Panc1 (cell line): ENCODE data around the gene GRK7. TPM values are rescaled to one million over a fixed set of nuclear protein-coding genes. Genes with fewer than 3 reads are reported as not detected.

Experiments used
- ATAC-seq: fragments of 200-7000 bp; cut with Tn5 transposase; 2 replicates; pipeline ENCODE4 v1.9.1; 2020; ENCODE audit warnings: mild to moderate bottlenecking, moderate library complexity
- BruUV-seq: library from RNA; stranded (reverse); fragments of 400-500 nt; replicated peaks from 2 replicates; lab custom pipeline; 2021; lab: Mats Ljungman, UMichigan
- CTCF ChIA-PET: fragments of 300-600 bp; sonication (Branson Sonifier 250); formaldehyde crosslinking; loops from one replicate; lab custom pipeline; 2022; ENCODE audit warnings: antibody characterized with exemption; lab: Charles Lee
- POLR2A ChIA-PET: fragments of 300-600 bp; sonication (Branson Sonifier 250); formaldehyde crosslinking; loops from one replicate; lab custom pipeline; 2022; ENCODE audit warnings: antibody characterized with exemption; lab: Charles Lee
- DNase-seq: peaks from one replicate; pipeline ENCODE4 v3.0.0-alpha.2; 2010; ENCODE audit warnings: low read depth, low spot score
- H3K27ac ChIP-seq: 2 replicates; pipeline ENCODE4 v1.5.1; 2011; ENCODE audit warnings: mild to moderate bottlenecking, low read length, inconsistent platforms
- H3K27me3 ChIP-seq: fragments of 200-500 bp; sonication (Bioruptor generic); 2 replicates; pipeline ENCODE4 v1.6.0; 2014; ENCODE audit warnings: low read length, inconsistent platforms; ENCODE audit not compliant: control insufficient read depth, insufficient read depth
- H3K36me3 ChIP-seq: fragments of 200-500 bp; sonication (Bioruptor generic); 2 replicates; pipeline ENCODE4 v1.5.1; 2014; ENCODE audit warnings: inconsistent platforms, mild to moderate bottlenecking, low read length, moderate library complexity; ENCODE audit not compliant: control insufficient read depth, insufficient read depth
- H3K4me1 ChIP-seq: 2 replicates; pipeline ENCODE4 v1.5.1; 2011; ENCODE audit warnings: inconsistent platforms, mild to moderate bottlenecking, low read length, moderate library complexity; ENCODE audit not compliant: control insufficient read depth, insufficient read depth
- H3K4me3 ChIP-seq, 2 experiments: 2 replicates each; pipeline ENCODE4 v1.5.1; 2011 to 2012; ENCODE audit warnings: low read depth in 2 of 2, low read length in 2 of 2, mild to moderate bottlenecking in 2 of 2, inconsistent platforms in 1 of 2, moderate library complexity in 1 of 2
- H3K9me3 ChIP-seq: fragments of 200-500 bp; sonication (Bioruptor generic); 2 replicates; pipeline ENCODE4 v1.5.1; 2014; ENCODE audit warnings: low read depth, mild to moderate bottlenecking, inconsistent platforms, low read length, moderate library complexity; ENCODE audit not compliant: control insufficient read depth, insufficient read depth
- POLR2AphosphoS5 ChIP-seq: IDR thresholded peaks from 2 replicates; pipeline ENCODE4 v1.6.1; 2012; ENCODE audit warnings: mild to moderate bottlenecking, low read depth, low read length, moderate library complexity
- REST ChIP-seq, 2 experiments: IDR thresholded peaks; 2 replicates each; pipeline ENCODE4 v1.6.1; 2011 to 2012; ENCODE audit warnings: low read depth in 2 of 2, control low read depth in 1 of 2, low read length in 1 of 2, mild to moderate bottlenecking in 1 of 2, moderate library complexity in 1 of 2; ENCODE audit not compliant: insufficient read depth in 1 of 2
- SIN3A ChIP-seq: IDR thresholded peaks from 2 replicates; pipeline ENCODE4 v1.6.1; 2012; ENCODE audit warnings: low read depth, mild to moderate bottlenecking, low read length, moderate library complexity, borderline replicate concordance; ENCODE audit not compliant: insufficient read depth
- TCF7L2 ChIP-seq: IDR thresholded peaks from 2 replicates; pipeline ENCODE4 v1.6.1; 2011; ENCODE audit warnings: mild to moderate bottlenecking, low read depth, low read length, inconsistent platforms
- in situ Hi-C: cut with HindIII; loops from 2 replicates; pipeline ENCODE4 v1.10.0; 2016; ENCODE audit warnings: low sequenced_read_pairs, low pct_unique_long_range_greater_than_20kb
- intact Hi-C: fragments of 100-400 bp; cut with micrococcal nuclease; formaldehyde crosslinking; loops from one replicate; pipeline ENCODE4 v1.10.0; 2022; ENCODE audit not compliant: unreplicated experiment
- total RNA-seq: library from RNA; stranded (reverse); gene quantifications from one replicate; pipeline ENCODE4 v1.2.1, GENCODE V29; 2021; ENCODE audit not compliant: unreplicated experiment
- TF ChIP-seq, protein P1 (sequence below): fragments of 450-650 bp; IDR thresholded peaks from 2 replicates; pipeline ENCODE4 v1.5.1; 2017; ENCODE audit warnings: mild to moderate bottlenecking

The GRK7 gene
- total RNA-seq, 1 experiment from 2014 or later: 0.10 TPM

DNA sequence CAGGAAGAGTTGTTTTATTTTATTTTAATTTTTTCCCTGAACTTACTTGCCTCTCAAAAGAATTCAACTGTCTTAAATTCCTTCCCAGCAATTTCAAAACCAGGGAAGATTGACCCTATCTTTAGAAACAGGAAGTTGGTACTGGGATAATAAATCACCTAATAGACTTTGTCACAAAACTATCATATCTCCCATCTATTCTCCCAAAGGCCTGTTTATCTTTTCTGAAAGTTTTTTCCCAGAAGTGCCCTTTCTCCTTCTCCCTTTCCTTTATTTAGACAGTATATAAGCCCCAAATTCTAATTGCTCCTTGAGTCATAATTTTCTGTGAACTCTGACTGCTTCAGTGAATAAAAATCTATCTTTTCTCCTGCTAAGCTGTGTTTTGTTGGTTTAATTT lies 28.0 kb upstream of the GRK7 start:
- peaks cover 14% of the 10 kb centered on the region for H3K4me1 ChIP-seq
- H3K36me3 ChIP-seq: peaks cover 4% of the 10 kb centered on the region
- no peak overlapping the region for H3K27ac ChIP-seq
- ChIA-PET CTCF (no interaction called here), POLR2A (no interaction called here)
- intact Hi-C loops: loop anchor here (5.0 to 10.0 kb wide), 3 partner anchors 153 to 260 kb away; no protein-coding TSS in a partner anchor
- no peaks in the 10 kb centered on the region for H3K9me3 ChIP-seq
- no peaks in the 10 kb centered on the region for H3K27me3 ChIP-seq
- no peak for DNase-seq
- in situ Hi-C loops: no loop called here
- BruUV-seq: no TSS peak
- TF ChIP-seq SIN3A (no peak), REST (IDR thresholded peaks at IDR 0.05; ENCODE audit: insufficient read depth in 1 of 2, low read depth in 2 of 2, low read length in 1 of 2) (no peak), POLR2AphosphoS5 (no peak), TCF7L2 (no peak)
- TF ChIP-seq, protein P1, sequence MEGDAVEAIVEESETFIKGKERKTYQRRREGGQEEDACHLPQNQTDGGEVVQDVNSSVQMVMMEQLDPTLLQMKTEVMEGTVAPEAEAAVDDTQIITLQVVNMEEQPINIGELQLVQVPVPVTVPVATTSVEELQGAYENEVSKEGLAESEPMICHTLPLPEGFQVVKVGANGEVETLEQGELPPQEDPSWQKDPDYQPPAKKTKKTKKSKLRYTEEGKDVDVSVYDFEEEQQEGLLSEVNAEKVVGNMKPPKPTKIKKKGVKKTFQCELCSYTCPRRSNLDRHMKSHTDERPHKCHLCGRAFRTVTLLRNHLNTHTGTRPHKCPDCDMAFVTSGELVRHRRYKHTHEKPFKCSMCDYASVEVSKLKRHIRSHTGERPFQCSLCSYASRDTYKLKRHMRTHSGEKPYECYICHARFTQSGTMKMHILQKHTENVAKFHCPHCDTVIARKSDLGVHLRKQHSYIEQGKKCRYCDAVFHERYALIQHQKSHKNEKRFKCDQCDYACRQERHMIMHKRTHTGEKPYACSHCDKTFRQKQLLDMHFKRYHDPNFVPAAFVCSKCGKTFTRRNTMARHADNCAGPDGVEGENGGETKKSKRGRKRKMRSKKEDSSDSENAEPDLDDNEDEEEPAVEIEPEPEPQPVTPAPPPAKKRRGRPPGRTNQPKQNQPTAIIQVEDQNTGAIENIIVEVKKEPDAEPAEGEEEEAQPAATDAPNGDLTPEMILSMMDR: no peak
- no peak for ATAC-seq
- H3K4me3 ChIP-seq: no peak overlapping the region

DNA sequence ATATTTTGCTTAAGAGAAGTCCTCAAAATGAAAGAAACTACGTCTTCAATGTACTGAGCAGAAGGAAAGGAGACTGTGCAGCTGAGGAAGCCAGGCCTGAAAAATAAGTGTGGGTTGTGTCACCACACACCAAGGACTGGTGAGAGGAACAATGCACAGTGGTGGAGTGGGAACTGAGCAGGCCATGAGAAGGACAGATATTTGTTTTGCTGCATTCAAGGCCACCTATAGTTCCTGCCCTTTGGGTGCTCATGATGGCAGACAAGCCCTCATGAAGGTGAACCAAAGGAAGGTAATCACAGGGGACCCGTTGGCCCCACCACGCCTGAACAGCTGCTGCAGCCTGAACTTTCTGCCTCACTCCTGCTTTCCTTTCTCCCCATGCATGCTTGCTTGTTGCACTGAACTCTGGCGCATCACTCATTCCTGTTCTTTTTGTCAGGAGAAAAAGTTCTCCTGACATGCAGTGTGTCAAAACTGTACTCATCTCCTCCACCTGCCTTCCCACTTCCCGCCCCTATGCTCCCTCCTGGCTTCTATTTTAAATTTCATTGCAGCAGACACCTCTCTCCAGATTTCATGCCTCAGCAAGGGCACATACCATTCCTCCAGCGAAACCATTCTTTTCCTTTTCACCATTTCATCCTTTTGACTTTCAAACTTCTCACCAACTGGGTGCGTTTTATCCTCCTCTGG lies 27.3 kb upstream of the GRK7 start:
- H3K9me3 ChIP-seq: no peaks in the 10 kb centered on the region
- no peak overlapping the region for H3K4me3 ChIP-seq
- ATAC-seq (no peak), DNase-seq (no peak)
- ChIA-PET CTCF (no interaction called here), POLR2A (no interaction called here)
- TF ChIP-seq SIN3A (no peak), REST (IDR thresholded peaks at IDR 0.05; ENCODE audit: insufficient read depth in 1 of 2, low read depth in 2 of 2, low read length in 1 of 2) (no peak), TCF7L2 (no peak), POLR2AphosphoS5 (no peak)
- TF ChIP-seq, protein P1: no peak
- H3K27ac ChIP-seq: no peak overlapping the region
- H3K4me1 ChIP-seq: peaks cover 21% of the 10 kb centered on the region
- in situ Hi-C loops: no loop called here
- no peaks in the 10 kb centered on the region for H3K27me3 ChIP-seq
- intact Hi-C loops: loop anchor here (5.0 to 10.0 kb wide), 3 partner anchors 154 to 259 kb away; no protein-coding TSS in a partner anchor
- no TSS peak for BruUV-seq
- H3K36me3 ChIP-seq: peaks cover 5% of the 10 kb centered on the region
